KOPT-K1 (cell line): ENCODE results near the gene NKAIN2.

ENCODE experiments used
- H3K27ac ChIP-seq: fragments of 200-600 bp; sonication (generic); 2 replicates; pipeline ENCODE4 v1.5.1; 2016; ENCODE audit warnings: antibody characterized with exemption, mild to moderate bottlenecking, low read depth, low read length; ENCODE audit not compliant: poor library complexity, severe bottlenecking
- H3K36me3 ChIP-seq: fragments of 200-600 bp; sonication (generic); 2 replicates; pipeline ENCODE4 v1.5.1; 2017; ENCODE audit warnings: antibody characterized with exemption, mild to moderate bottlenecking, low read length, moderate library complexity; ENCODE audit not compliant: insufficient read depth
- H3K9me3 ChIP-seq: fragments of 200-600 bp; sonication (generic); 2 replicates; pipeline ENCODE4 v1.5.1; 2017; ENCODE audit warnings: antibody characterized with exemption, low read length, mild to moderate bottlenecking; ENCODE audit not compliant: insufficient read depth, poor library complexity, severe bottlenecking

The NKAIN2 gene

DNA sequence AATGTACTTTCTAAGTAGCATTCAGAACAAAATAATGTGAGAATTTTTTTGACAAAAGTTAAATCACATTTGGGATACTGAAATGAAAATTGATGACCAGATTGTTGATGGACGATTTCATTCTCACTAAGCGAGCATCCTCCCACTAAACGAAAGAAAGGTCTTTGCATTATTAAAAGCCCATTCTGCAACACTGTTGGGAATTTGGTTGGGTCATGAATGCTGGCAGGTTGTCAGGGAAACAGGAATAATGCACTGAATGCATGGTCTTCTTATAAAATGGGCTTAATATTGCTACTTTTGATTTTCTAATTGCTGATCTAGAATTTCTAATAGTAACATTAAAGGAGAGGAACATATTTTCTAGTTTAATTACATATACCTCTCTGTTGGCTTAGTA lies 229.8 kb downstream of the NKAIN2 start:
- no peaks in the 10 kb centered on the region for H3K36me3 ChIP-seq
- no peak overlapping the region for H3K27ac ChIP-seq
- no peaks in the 10 kb centered on the region for H3K9me3 ChIP-seq

DNA sequence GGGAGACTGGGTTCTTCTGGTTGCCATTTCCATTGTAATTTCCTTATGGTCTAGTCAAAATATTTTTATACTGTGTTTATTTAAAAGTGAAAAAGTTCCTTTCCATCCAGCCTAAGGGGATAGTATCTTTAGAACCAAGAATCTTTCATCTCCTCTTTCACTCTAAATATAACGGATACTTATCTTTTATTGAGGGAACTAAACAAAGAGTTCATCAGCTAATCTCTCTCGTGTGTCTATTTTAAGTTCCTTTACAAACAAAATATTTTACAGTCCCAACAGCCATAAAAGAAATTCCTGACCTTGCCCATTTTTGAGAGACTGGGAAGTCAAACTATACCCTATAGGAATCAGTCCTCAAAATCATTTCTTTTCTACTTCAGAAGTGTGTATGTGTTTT lies 232.7 kb downstream of the NKAIN2 start:
- Histone ChIP-seq H3K36me3 (no peaks in the 10 kb centered on the region), H3K27ac (no peak overlapping the region), H3K9me3 (no peaks in the 10 kb centered on the region)

DNA sequence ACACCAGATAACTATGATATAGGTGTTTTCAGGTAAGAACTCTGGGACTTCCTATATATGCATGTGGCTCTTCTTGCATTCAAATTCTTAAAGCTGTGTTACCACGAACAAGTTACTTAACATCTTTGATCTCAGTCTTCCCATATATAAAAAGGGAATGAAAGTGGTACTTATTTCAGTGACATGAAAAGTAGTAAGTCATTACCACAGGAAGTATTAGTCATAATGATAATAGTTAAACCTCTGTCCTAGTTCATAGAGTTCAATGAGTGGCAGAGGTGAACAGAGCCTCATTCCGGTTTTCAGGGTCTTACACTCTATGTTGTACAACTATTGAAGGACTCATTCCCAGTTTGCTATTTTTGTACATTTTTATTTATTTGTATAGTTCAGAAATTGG lies 237.0 kb downstream of the NKAIN2 start:
- H3K9me3 ChIP-seq = no peaks in the 10 kb centered on the region
- no peak overlapping the region for H3K27ac ChIP-seq
- H3K36me3 ChIP-seq = no peaks in the 10 kb centered on the region

DNA sequence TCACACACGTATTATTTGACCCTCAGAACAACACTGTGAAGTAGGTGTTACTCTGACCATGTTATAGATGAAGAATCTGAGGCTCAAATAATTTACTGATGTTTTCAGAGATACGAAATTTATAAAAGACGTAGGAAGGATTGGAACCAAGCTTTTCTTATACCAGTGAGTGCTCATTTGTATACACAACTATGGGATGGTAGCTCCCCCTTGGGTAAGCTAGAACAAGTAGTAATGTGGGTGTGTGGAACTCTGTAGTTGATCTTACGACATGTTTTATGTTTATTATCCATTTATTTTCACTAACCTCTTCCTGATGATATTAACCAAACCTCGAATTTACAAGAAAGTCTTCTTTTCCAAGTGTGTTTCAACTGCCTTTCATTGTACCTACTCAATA lies 248.5 kb downstream of the NKAIN2 start:
- no peaks in the 10 kb centered on the region for H3K36me3 ChIP-seq
- H3K27ac ChIP-seq = no peak overlapping the region
- no peaks in the 10 kb centered on the region for H3K9me3 ChIP-seq

DNA sequence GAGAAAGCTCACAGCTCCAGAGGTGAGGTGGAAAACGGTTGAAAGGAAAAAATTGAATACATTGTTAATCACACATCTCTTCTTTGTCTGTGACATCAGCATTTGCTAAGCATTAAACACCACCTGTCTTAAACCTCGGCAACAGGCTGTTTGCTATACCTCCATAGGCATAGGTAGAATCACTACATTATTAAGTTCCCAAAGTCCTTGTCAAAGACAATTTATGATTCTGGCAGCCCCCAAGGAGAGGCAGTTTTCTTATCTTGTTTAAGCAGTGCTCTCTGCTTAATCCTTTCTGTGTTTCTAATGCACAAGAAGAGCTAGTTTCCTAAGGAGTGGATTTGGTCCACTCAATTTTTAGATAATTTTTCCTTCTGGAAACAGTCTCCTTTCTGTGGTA lies 249.7 kb downstream of the NKAIN2 start:
- Histone ChIP-seq H3K36me3 (no peaks in the 10 kb centered on the region), H3K9me3 (no peaks in the 10 kb centered on the region), H3K27ac (no peak overlapping the region)

DNA sequence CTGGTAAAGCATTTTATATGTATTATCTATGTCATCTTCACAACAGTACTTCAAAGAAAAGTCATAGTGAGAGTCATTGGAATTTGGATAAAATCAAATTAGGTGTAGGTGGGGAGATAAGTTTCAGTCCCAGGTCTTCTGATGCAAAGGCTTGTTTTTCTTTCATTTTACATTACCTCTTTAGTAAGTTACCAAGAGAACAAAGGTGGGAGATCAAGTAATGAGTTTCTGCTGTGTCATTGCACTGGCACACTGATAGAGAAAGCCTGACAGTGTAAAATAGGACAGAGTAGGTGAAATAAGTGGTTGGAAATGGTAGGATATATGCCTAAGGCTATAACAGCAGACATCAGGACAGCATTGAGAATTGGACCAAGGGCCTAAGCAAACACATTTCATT lies 250.4 kb downstream of the NKAIN2 start:
- H3K9me3 ChIP-seq = no peaks in the 10 kb centered on the region
- H3K36me3 ChIP-seq = no peaks in the 10 kb centered on the region
- no peak overlapping the region for H3K27ac ChIP-seq

DNA sequence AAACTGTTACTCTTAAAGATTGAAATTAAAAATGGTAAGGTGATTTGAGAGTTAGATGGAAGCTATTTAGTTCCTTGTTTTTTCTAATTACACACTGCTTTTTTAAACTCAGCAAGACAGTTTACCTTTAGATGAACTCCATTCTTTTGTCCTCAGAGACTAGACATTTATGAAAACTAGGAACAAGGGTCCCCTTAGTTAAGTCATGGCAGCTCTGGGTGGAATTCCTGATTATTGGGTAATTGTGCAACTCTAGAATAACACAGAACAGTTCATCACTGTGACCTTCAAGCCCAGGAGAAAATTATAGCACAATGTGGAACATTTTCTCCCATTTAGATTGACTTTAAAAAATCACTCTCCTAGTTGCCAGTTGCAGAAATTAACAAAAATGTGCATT lies 251.7 kb downstream of the NKAIN2 start:
- Histone ChIP-seq H3K9me3 (no peaks in the 10 kb centered on the region), H3K36me3 (no peaks in the 10 kb centered on the region), H3K27ac (no peak overlapping the region)

DNA sequence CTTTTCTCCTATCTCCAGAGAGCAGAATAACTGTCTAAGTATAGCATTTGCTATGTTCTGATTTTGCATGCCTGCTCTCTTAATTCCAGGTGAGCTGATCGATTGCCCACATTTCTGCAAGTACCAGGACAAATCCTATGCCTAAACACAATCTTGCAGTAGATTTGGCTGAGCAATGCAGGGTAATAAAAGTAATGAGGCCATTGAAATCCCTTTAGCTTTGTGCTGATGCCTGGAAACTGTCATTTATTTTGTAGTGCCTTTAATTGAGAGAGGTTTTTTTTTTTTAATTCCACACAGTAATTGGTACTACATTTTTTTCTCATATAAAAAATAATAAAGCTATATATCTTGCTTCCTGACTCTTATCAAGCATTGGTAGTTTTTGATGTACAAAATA lies 252.3 kb downstream of the NKAIN2 start:
- Histone ChIP-seq H3K36me3 (no peaks in the 10 kb centered on the region), H3K27ac (no peak overlapping the region)

DNA sequence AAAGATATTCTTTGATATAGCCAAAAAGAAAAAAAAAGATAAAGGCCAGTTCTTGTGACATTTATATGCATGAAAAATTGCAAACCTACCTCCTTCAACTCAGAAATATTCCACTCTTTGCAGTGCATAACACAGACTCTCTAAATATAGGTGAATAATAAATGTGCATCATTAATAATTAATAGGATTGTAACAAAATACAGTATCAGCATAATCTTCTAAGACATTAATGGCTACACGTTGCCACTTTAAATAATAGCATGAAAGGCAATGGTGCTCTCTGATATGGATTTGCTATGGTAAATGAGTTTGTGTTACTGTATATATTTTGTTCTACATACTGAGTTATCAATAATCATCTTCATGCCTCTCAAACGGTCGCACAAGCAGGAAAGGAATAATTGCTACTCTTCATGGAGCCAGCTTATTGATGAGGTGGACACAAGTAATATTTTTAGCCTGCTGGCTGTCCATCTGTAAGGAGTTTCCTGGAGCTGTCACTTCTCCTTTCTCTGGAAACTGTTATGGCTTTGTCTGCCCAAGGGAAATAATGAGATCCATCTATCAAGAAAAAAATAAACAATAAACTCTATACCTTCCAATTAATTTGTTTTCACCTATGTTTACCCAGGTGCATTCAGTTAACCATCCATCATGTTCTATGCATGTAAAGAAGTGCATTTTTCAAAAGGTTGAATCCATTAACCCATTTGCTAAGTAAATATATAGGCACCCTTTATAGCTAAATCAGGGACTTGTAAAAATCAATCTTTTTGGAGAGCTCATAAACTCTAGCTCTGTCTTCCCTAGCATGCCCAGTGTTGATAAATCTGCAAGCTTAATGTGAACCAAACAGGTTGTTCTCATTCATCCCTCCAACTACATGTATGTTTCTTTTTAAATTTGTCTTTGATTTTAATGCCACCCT lies 253.0 kb downstream of the NKAIN2 start:
- Histone ChIP-seq H3K36me3 (no peaks in the 10 kb centered on the region), H3K27ac (no peak overlapping the region), H3K9me3 (no peaks in the 10 kb centered on the region)

More for the DNA sequence above, 252.3 kb downstream of the NKAIN2 start:
- no peaks in the 10 kb centered on the region for H3K9me3 ChIP-seq

DNA sequence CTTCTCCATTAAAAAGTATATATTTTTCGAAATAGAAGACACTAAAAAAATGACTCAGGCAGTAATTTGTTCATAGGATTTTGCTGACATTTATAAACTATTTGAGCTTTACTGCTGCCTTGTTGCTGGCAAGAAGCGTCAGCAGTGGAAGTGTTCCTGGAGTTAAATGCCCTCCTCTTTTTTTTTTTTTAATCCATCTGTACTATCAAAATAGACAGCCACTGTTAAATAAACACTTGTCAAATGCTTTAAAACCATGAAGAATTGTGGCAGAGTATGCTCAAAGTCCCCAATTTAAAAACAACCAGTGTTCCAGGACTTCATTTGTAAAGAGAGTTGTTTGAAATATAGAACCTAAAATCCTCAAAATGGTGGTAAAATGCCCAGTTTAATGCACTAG lies 253.8 kb downstream of the NKAIN2 start:
- Histone ChIP-seq H3K27ac (no peak overlapping the region), H3K9me3 (no peaks in the 10 kb centered on the region), H3K36me3 (no peaks in the 10 kb centered on the region)

DNA sequence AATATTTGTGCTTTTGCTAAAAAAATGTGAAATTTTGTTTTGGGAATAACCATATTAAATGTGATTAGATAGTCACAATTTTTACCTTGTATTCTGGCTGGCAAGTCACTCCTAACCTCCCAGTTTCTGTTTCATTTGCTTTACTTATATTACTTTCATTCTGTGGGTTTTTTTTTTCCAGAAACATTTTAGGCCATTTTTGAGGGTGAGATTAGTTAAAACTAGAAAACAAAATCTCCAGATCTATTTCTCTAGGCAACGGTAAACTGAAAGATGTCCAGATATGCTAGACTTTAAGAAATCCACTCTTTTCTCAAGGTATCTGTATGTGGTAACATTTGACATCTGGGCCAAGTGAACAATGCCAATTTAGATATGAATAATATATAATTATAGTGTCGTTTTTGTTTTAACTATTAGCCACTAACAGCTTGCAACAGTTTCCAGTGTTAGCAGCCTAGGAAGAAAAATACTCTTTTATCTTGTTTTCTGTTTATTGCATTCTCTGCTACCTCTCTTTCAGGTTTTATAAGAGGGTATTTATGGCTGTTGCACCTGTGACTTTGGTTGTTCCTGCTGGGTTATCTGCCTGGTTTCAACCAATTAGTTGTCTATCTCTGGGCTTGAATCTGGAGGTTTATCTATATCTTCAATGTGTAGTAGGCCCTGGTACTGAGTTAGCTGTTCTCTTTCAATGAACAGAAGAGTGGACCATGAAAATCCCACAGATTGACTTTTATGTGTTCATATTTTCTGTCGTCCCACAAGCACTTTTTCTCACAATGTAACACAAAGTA lies 260.9 kb downstream of the NKAIN2 start:
- no peaks in the 10 kb centered on the region for H3K9me3 ChIP-seq
- H3K36me3 ChIP-seq = no peaks in the 10 kb centered on the region
- no peak overlapping the region for H3K27ac ChIP-seq

DNA sequence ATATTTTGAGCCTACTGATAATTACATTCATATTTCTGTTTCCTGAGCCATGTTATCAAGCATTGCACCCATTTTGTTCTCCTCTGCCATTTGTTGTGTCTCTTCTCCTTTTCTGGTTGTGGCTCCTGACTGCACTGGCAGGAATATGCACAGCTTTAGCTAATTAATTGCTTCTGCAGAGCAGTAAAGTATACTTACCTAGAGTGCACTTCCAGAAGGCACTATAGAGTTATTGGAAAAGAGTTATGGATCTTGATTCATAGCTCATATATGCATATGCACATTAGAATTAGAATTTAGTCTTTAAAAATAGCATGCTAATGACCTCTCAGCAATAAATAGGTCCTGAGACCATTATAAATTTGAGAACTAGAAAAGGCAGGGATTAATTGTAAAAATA lies 262.6 kb downstream of the NKAIN2 start:
- no peaks in the 10 kb centered on the region for H3K36me3 ChIP-seq
- H3K9me3 ChIP-seq = no peaks in the 10 kb centered on the region
- H3K27ac ChIP-seq = no peak overlapping the region

DNA sequence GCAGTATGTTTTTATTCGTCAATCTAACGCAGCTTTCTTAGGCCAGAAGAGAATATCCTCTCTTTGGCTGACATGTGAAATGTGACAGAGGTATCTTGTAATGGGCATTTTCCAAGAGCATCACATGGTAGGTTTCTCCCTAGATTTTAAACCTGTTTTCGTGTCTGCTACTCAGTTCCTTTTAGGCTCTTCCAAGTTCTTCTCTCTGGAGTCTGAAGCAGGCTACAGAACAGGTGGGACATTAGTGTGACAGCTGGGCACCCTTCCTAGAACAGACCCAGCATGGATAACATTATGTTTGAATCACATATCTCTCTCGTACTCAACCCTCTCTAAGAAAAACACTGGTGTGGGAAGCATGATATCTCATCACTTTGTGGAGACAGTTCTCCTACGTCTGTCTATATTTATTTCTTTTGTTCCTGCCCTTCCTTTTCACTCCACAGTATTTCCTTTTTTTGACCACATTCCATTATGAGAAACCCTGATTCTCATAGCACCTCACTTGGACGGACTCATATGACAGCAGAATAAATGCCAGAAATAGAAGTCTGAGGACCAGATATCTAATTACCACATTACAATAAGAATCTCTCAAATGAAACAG lies 263.4 kb downstream of the NKAIN2 start:
- Histone ChIP-seq H3K9me3 (no peaks in the 10 kb centered on the region), H3K36me3 (no peaks in the 10 kb centered on the region), H3K27ac (no peak overlapping the region)

DNA sequence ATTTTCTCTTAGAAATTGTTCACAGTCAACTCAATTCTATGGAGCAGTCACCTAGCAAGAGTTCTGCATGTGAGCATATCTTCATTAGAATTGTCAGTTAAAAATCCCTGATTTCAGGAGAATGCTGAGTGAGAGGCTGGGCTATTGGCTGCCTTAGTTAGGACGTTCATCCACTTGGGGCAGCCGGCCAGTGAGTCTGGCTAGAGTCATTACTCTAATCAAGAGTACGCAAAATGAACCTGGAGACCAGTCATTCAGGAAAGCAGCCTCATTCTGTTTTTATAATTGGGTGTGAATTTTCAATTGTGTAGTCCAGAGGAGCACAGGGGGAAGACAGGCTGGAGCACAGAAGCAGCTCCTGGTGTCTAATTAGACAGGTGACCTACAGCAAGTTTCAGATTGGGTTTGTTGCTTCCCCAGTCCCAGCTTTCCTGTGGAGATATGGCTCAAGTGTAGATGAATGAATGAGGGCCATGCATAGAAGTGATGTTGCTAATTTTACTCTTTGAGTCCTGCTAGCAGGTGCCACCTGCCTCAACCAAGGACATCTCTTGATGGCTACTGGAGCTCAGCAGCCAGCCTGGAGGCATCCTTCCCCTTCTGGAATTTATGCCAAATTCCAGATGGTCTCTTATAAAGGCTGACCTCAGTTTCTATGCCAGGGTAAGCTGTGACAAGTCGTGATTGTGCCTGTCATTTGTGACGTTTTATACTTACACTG lies 265.7 kb downstream of the NKAIN2 start:
- Histone ChIP-seq H3K27ac (no peak overlapping the region), H3K36me3 (no peaks in the 10 kb centered on the region), H3K9me3 (no peaks in the 10 kb centered on the region)

DNA sequence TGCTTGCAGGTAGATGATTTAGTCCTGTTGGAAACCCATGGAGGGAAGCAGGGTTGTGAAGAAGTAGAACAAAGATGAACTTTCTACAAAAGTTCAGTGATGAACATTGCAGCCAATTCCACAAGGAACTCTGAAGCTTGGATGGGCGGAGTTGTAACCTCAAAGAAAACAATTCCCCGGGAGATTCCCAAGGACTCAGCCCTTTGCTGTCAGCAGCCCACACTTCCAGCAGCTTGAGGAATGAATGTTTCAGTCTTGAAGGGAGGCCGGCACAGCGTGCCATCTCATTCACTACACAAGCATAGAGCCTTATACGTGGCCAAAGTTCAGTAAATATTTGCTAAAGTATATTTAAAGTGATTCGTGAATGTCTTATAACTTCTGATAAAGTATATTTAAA lies 269.4 kb downstream of the NKAIN2 start:
- Histone ChIP-seq H3K27ac (no peak overlapping the region), H3K9me3 (no peaks in the 10 kb centered on the region), H3K36me3 (no peaks in the 10 kb centered on the region)
